ENCODE results near the gene BEX4.

- TF ChIP-seq SIN3A (IDR thresholded peaks at IDR 0.05; ENCODE audit: borderline replicate concordance, insufficient read depth, low read length): no peak
- TF ChIP-seq POLR2AphosphoS5 (IDR thresholded peaks at IDR 0.05; ENCODE audit: low read depth, low read length): no peak
Measured at GRCh38 chrX:103187953-103188475, 26.9 kb upstream of the BEX4 start.

Measured in PFSK-1 (cell line).